HEK293T (cell line): ENCODE results near the gene TTC29.

Experiments used
- ARNT ChIP-seq: fragments of 450-650 bp; IDR thresholded peaks from 2 replicates; pipeline ENCODE4 v1.6.1; 2017; ENCODE audit warnings: mild to moderate bottlenecking
- CTBP1 ChIP-seq: fragments of 450-650 bp; IDR thresholded peaks from 2 replicates; pipeline ENCODE4 v1.6.1; 2016; ENCODE audit warnings: borderline replicate concordance
- ELF4 ChIP-seq: fragments of 450-650 bp; IDR thresholded peaks from 2 replicates; pipeline ENCODE4 v1.6.1; 2017; ENCODE audit warnings: antibody characterized with exemption
- FOXK2 ChIP-seq: fragments of 450-650 bp; IDR thresholded peaks from 2 replicates; pipeline ENCODE4 v1.6.1; 2016; ENCODE audit warnings: mild to moderate bottlenecking
- FOXM1 ChIP-seq: fragments of 450-650 bp; IDR thresholded peaks from 2 replicates; pipeline ENCODE4 v1.6.1; 2017; ENCODE audit warnings: mild to moderate bottlenecking, borderline replicate concordance
- LEF1 ChIP-seq: fragments of 450-650 bp; IDR thresholded peaks from 2 replicates; pipeline ENCODE4 v1.6.1; 2017; ENCODE audit warnings: mild to moderate bottlenecking, borderline replicate concordance
- NFRKB ChIP-seq: fragments of 450-650 bp; IDR thresholded peaks from 2 replicates; pipeline ENCODE4 v1.6.1; 2016; ENCODE audit warnings: mild to moderate bottlenecking, moderate library complexity
- PKNOX1 ChIP-seq: fragments of 450-650 bp; IDR thresholded peaks from 2 replicates; pipeline ENCODE4 v1.6.1; 2016
- SP1 ChIP-seq: fragments of 450-650 bp; IDR thresholded peaks from 2 replicates; pipeline ENCODE4 v1.6.1; 2017
- SUZ12 ChIP-seq: fragments of 450-650 bp; IDR thresholded peaks from 2 replicates; pipeline ENCODE4 v1.6.1; 2016; ENCODE audit warnings: mild to moderate bottlenecking
- TARDBP ChIP-seq: fragments of 450-650 bp; IDR thresholded peaks from 2 replicates; pipeline ENCODE4 v1.6.1; 2016
- ZNF384 ChIP-seq: fragments of 450-650 bp; IDR thresholded peaks from 2 replicates; pipeline ENCODE4 v1.6.1; 2016

GRCh38 chr4:146960634-146961033 is 15.0 kb upstream of the TTC29 start:
- TF ChIP-seq FOXM1, result no peak
- TF ChIP-seq CTBP1, result no peak
- no peak for TF ChIP-seq PKNOX1
- TF ChIP-seq FOXK2, result no peak
- TF ChIP-seq ARNT, result no peak
- no peak for TF ChIP-seq ZNF384
- TF ChIP-seq NFRKB, result no peak
- TF ChIP-seq ELF4, result no peak
- no peak for TF ChIP-seq TARDBP
- no peak for TF ChIP-seq SP1
- TF ChIP-seq SUZ12, result no peak
- no peak for TF ChIP-seq LEF1
